ENCODE data around the gene GLIS1.
A peak's percentile ranks its signal among the peaks of the same experiment; 100 is the strongest.

GLIS1 gene

GRCh38 chr1:53541761-53542550 lies 197.0 kb downstream of the GLIS1 start:
- no peak for TF ChIP-seq EZH2phosphoT487 (IDR thresholded peaks at IDR 0.05; ENCODE audit: low read length)
- 0 out of 2 replicates have a peak, but pooled peaks have one; percentile 24 for TF ChIP-seq CTCF (IDR thresholded peaks at IDR 0.05; ENCODE audit: low read length)
- no peaks in the 10 kb centered on the region for H3K27me3 ChIP-seq (replicated peaks; ENCODE audit: insufficient read depth, low read length)
- no peak overlapping the region for H3K4me3 ChIP-seq (ENCODE audit: low read length)
- DNase-seq: peak; percentile 13
- H3K4me1 ChIP-seq (ENCODE audit: low read length): no peaks in the 10 kb centered on the region
- no peaks in the 10 kb centered on the region for H4K20me1 ChIP-seq (ENCODE audit: insufficient read depth, low read length)
- H3K9me2 ChIP-seq (replicated peaks; ENCODE audit: insufficient read depth, low read length): no peaks in the 10 kb centered on the region
- no peak overlapping the region for H3K27ac ChIP-seq (ENCODE audit: low read length)
- no peak overlapping the region for H2AFZ ChIP-seq (ENCODE audit: low read length)
- H3K9ac ChIP-seq (ENCODE audit: low read length): no peak overlapping the region
- H3K36me3 ChIP-seq (replicated peaks; ENCODE audit: insufficient read depth, low read length): no peaks in the 10 kb centered on the region
- no peaks in the 10 kb centered on the region for H3K9me3 ChIP-seq (replicated peaks; ENCODE audit: insufficient read depth, low read length)
- no peak overlapping the region for H3K4me2 ChIP-seq (ENCODE audit: low read depth, low read length)
- H3K79me2 ChIP-seq (ENCODE audit: low read length): no peaks in the 10 kb centered on the region
- no peaks in the 10 kb centered on the region for H3F3A ChIP-seq (ENCODE audit: insufficient read depth, low read length)

- H3K4me2 ChIP-seq (ENCODE audit: low read depth, low read length): no peak overlapping the region
- no peaks in the 10 kb centered on the region for H3K79me2 ChIP-seq (ENCODE audit: low read length)
- no peaks in the 10 kb centered on the region for H3K27me3 ChIP-seq (replicated peaks; ENCODE audit: insufficient read depth, low read length)
- no peaks in the 10 kb centered on the region for H3K9me3 ChIP-seq (replicated peaks; ENCODE audit: insufficient read depth, low read length)
- no peaks in the 10 kb centered on the region for H3K36me3 ChIP-seq (replicated peaks; ENCODE audit: insufficient read depth, low read length)
- H3K9ac ChIP-seq (ENCODE audit: low read length): no peak overlapping the region
- H3K4me3 ChIP-seq (ENCODE audit: low read length): no peak overlapping the region
- no peaks in the 10 kb centered on the region for H3K9me2 ChIP-seq (replicated peaks; ENCODE audit: insufficient read depth, low read length)
- H3K4me1 ChIP-seq (ENCODE audit: low read length): no peaks in the 10 kb centered on the region
- H2AFZ ChIP-seq (ENCODE audit: low read length): no peak overlapping the region
- H3K27ac ChIP-seq (ENCODE audit: low read length): no peak overlapping the region
- no peak for DNase-seq
- H3F3A ChIP-seq (ENCODE audit: insufficient read depth, low read length): no peaks in the 10 kb centered on the region
- no peak for TF ChIP-seq CTCF (IDR thresholded peaks at IDR 0.05; ENCODE audit: low read length)
- no peak for TF ChIP-seq EZH2phosphoT487 (IDR thresholded peaks at IDR 0.05; ENCODE audit: low read length)
- TF ChIP-seq EZH2 (optimal IDR thresholded peaks at IDR 0.05; ENCODE audit: low read depth, low read length): no peak
- H4K20me1 ChIP-seq (ENCODE audit: insufficient read depth, low read length): no peaks in the 10 kb centered on the region
Observed at GRCh38 chr1:53541263-53541625, 197.7 kb downstream of the GLIS1 start.

DNA sequence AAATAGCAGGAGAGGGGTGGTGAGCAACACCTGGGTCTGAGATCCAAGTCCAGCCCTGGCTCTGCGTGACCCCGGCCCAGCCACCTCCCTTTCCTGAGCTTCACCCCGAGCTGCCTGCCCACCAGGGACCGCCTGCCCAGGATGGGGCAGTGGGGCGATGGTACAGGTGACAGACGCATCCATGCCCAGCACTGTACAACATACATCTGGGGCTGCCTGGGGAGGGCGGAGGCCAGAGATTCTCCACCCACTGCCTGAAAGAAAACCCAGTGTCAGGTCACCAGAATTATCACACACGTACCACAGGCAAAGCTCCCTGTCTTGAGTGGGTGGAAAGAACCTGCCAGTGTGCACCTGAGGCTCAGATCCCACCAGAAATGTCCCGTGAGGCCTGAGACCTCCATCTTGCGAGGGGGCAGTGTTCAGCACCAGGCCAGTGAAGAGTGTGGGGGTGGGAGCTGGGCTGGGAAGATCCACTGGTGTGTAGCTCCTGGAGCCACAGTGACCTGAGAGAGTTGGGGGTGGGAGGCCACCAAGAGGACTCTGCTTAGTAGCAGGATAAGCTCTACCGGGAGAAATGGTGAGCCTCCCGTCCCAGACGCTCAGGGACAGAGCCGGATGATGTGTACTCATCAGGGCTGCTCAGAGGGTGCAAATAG lies 198.2 kb downstream of the GLIS1 start:
- Histone ChIP-seq H3K9me3 (replicated peaks; ENCODE audit: insufficient read depth, low read length) (no peaks in the 10 kb centered on the region), H3F3A (ENCODE audit: insufficient read depth, low read length) (no peaks in the 10 kb centered on the region), H3K27me3 (replicated peaks; ENCODE audit: insufficient read depth, low read length) (no peaks in the 10 kb centered on the region), H3K27ac (ENCODE audit: low read length) (no peak overlapping the region), H3K9me2 (replicated peaks; ENCODE audit: insufficient read depth, low read length) (no peaks in the 10 kb centered on the region), H4K20me1 (ENCODE audit: insufficient read depth, low read length) (no peaks in the 10 kb centered on the region), H3K9ac (ENCODE audit: low read length) (no peak overlapping the region), H2AFZ (ENCODE audit: low read length) (no peak overlapping the region), H3K4me2 (ENCODE audit: low read depth, low read length) (no peak overlapping the region), H3K4me1 (ENCODE audit: low read length) (no peaks in the 10 kb centered on the region), H3K79me2 (ENCODE audit: low read length) (no peaks in the 10 kb centered on the region), H3K36me3 (replicated peaks; ENCODE audit: insufficient read depth, low read length) (no peaks in the 10 kb centered on the region), H3K4me3 (ENCODE audit: low read length) (no peak overlapping the region)
- no peak for TF ChIP-seq EZH2phosphoT487 (IDR thresholded peaks at IDR 0.05; ENCODE audit: low read length)
- TF ChIP-seq CTCF (IDR thresholded peaks at IDR 0.05; ENCODE audit: low read length): no peak
- no peak for TF ChIP-seq EZH2 (optimal IDR thresholded peaks at IDR 0.05; ENCODE audit: low read depth, low read length)
- DNase-seq: no peak
